Measurements from ENCODE around the gene TADA1. TPM values are rescaled to one million over a fixed set of nuclear protein-coding genes. Genes with fewer than 3 reads are reported as not detected.
A peak's percentile ranks its signal among the peaks of the same experiment; 100 is the strongest.

The TADA1 gene, protein sequence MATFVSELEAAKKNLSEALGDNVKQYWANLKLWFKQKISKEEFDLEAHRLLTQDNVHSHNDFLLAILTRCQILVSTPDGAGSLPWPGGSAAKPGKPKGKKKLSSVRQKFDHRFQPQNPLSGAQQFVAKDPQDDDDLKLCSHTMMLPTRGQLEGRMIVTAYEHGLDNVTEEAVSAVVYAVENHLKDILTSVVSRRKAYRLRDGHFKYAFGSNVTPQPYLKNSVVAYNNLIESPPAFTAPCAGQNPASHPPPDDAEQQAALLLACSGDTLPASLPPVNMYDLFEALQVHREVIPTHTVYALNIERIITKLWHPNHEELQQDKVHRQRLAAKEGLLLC
- total RNA-seq: 51.3 TPM

DNA sequence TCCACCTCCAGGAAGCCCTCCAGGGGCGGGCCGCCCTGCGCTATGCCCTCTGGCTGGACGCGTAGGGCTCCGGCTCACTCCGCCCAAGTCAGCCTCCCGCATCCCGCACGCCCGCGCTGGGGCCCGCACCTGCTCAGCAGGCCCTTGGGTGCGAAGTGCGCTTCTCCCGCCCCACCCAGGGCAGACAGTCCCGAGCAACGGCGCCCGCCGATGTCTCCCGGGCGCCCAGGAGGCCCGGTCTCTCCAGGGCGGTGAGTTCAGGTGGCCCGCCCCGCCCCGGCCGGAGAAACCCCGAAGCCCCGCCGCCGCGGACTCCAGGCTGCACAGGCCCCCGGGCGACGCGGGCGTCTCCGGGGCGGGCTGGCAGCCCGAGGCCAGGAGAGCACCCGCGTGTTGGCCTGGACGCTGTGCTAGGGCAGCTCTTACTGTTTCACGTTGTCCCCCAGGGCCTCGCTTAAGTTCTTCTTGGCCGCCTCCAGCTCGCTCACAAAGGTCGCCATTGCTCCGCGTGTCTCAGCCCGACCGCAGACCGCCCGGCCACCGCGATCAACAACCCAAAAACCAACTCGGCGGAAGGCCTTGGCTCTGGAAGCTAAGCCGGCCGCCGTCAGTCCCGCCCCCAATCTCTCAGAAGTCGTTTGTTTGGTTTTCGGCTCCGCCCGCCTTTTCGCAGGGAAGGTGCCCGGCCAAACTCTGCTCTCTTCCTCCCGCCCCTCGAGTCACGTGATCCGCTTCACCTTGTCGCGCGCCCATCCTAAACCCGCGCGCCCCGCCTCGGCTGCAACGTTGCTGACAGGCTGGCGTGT, at the start of gene TADA1:
Gene TADA1, minus strand, starts transcription at position 531 of the 806 bp plus-strand sequence. Its CDS starts 31 bp downstream, at position 500.
- peak; percentile 97 for DNase-seq

- DNase-seq: no peak
These were observed 48.9 kb upstream of the TADA1 start for GRCh38 chr1:166924823-166925541.

DNA sequence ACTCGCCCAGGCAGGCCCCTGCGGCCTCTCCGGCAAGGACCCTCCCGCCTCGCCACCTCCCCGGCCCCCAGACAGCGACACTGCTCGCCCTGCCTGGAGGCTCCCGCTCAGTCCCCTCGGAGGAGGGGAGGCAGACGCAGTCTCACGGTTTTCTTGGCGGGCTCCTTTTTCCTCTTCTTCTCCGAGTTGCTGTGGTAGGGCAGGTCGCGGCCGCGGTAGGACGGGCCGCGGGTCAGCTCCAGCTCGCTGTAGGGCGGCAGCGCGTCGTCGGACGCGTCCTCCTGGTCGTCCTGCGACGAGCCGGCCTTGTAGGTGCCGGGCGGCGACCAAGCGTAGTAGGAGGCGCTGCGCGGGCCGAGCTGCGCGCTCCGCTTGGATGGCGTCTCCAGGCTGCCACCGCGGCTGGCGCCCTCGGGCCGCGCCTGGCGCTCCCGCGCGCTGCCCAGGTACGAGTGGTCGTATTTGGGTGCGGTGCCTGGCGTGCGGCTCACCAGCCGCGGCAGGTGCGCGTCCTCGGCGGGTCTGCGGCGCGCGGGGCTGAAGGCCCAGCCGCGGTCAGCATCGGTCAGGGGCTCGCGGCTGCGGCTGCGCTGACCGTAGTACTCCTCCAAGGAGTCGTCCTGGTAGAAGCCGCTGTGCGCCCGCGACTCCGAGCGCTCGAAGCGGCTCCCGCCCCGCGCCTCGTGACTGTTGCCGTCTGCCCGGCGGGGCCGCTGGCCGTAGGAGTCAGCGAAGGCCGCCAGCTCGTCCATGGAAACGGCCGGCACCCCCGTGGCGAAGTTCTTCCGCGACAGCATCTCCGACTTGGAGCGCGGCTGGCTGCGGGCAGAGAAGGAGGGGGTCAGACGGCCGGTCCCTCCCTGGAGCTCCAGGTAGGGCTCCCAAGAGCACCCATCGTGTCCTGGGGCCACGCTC, 44.8 kb upstream of the TADA1 start:
- DNase-seq: no peak

GRCh38 chr1:166918956-166919316, 42.9 kb upstream of the TADA1 start:
- no peak for DNase-seq

GRCh38 chr1:166918088-166918955, 42.3 kb upstream of the TADA1 start:
- DNase-seq: no peak

GRCh38 chr1:166915941-166916340, 39.9 kb upstream of the TADA1 start:
- no peak for DNase-seq

- DNase-seq: no peak
These were observed 39.0 kb upstream of the TADA1 start for GRCh38 chr1:166915042-166915441.

GRCh38 chr1:166914111-166914510, 38.0 kb upstream of the TADA1 start:
- DNase-seq: no peak

DNA sequence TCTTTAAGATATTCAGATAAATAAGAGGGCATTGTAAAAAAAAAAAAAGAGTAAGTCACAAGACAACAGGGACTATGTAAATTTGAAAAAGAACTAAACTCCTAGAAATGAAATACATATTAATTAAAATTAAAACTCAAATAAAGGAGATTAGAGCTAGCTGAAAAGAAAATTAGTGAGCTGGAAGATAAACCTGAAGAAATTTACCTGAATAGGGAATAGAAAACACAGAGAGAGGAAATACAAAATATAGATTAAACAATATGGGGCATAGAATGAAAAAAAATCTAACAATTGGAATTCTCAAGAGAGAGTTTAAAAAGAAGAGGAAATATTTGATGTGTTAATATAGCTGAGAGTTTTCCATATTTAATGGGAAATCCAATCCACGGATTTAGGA, 35.6 kb upstream of the TADA1 start:
- DNase-seq: no peak

- peak; percentile 32 for DNase-seq
These were observed 34.4 kb upstream of the TADA1 start for GRCh38 chr1:166910396-166910994.

- DNase-seq: no peak
These were observed 32.9 kb upstream of the TADA1 start for GRCh38 chr1:166908942-166909341.

DNA sequence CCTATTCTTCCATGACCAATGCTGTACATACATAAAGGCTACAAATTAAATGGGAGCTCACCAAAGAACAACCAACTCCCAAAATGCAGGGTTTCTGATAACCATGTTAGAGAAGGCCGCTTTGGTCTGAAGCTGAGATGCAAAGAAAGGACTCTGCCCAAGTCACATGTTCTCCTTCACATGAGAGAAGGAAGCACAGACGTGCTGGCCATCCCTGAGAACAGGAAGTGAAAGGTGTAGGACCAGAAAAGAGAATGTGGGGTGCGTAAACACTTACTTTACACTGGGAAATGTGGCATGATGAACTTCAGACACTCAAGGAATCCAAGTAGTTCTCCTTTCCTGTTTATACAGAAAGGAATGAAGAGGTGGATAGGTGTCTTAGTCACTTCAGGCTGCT, 31.7 kb upstream of the TADA1 start:
- DNase-seq: no peak

GRCh38 chr1:166907051-166907450, 31.0 kb upstream of the TADA1 start:
- no peak for DNase-seq

DNA sequence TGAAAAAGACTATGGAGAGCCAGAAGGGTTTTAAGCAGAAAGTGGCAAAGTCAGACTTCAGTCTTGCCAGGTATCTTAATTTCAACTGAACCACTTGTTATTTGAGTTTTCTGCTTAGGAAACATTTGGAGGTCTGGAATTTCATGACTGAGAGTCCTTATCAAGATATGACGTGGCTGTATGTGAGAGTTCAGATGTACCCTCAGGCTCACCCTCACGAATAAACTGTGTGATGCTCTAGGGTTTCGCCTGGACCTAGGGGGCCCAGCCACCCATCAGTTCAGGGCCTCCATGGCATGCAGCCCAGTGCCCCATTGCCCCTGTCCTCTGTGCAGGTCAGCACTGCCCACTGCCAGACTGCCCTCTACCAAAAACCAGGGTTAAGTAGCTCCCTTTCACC, 30.6 kb upstream of the TADA1 start:
- no peak for DNase-seq

GRCh38 chr1:166905900-166906299, 29.8 kb upstream of the TADA1 start:
- no peak for DNase-seq

GRCh38 chr1:166905136-166905535, 29.1 kb upstream of the TADA1 start:
- no peak for DNase-seq

- DNase-seq: no peak
These were observed 27.2 kb upstream of the TADA1 start for GRCh38 chr1:166903232-166903631.

- DNase-seq: no peak
These were observed 26.2 kb upstream of the TADA1 start for GRCh38 chr1:166902279-166902678.

DNA sequence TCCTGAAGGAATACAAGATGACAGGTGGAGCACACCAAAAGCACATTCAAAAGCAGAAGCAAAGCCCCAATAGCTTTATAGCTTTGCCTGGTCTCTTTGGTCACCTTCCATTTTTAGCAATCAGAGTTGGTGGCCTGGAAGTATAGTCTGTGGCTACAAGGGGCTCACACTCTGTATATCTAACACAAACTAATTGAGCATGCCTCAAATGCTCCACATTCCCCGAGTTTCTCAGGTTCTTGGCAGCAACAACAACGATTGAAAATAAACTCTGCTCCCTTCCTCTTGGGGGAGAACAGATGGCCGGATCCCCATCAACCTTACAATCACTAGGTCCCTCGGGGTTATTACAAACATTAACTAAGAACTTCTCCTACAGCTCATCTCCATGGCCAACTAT, 24.9 kb upstream of the TADA1 start:
- no peak for DNase-seq

GRCh38 chr1:166899769-166900168, 23.7 kb upstream of the TADA1 start:
- DNase-seq: no peak

GRCh38 chr1:166895766-166896165, 19.7 kb upstream of the TADA1 start:
- DNase-seq: no peak
